ENCODE measurements around the gene IBTK. TPM values are rescaled to one million over a fixed set of nuclear protein-coding genes. Genes with fewer than 3 reads are reported as not detected.

Gene IBTK
- total and polyA plus RNA-seq, 2 of the 8 experiments (the other 6 are each of a cell fraction or from before 2014, with no cell fraction given), result 4.6 to 24.2 TPM

GRCh38 chr6:82183642-82184282 is 63.8 kb downstream of the IBTK start (continued):
- TF ChIP-seq CHD7 (IDR thresholded peaks at IDR 0.05; ENCODE audit: insufficient replicate concordance, low read length) (no peak), FOSL1 (IDR thresholded peaks at IDR 0.05; ENCODE audit: insufficient read depth, low read depth, low read length) (no peak), KDM1A (IDR thresholded peaks at IDR 0.05; ENCODE audit: borderline replicate concordance, low read length) (no peak)

Data from H1 (cell line).